Neural cell (in vitro differentiated cells): Measurements from ENCODE around the gene DNAJC12.

Experiments used
- EP300 ChIP-seq: fragments of 450-650 bp; conservative IDR thresholded peaks from 2 replicates; pipeline ENCODE4 v1.6.1; 2014; ENCODE audit warnings: antibody characterized with exemption, mild to moderate bottlenecking, moderate library complexity; ENCODE audit not compliant: poor library complexity, severe bottlenecking
- EZH2 ChIP-seq: fragments of 200-600, 300-800 bp; shearing (Covaris generic), sonication (generic); IDR thresholded peaks from 2 replicates; pipeline ENCODE4 v1.6.1; 2014; ENCODE audit warnings: antibody characterized with exemption, low read length, borderline replicate concordance, mild to moderate bottlenecking; ENCODE audit not compliant: insufficient read depth, poor library complexity, severe bottlenecking
- MXI1 ChIP-seq: fragments of 450-650 bp; conservative IDR thresholded peaks from 2 replicates; pipeline ENCODE4 v1.6.1; 2014; ENCODE audit warnings: antibody characterized with exemption, mild to moderate bottlenecking; ENCODE audit not compliant: poor library complexity, severe bottlenecking
- POLR2AphosphoS5 ChIP-seq: IDR thresholded peaks from 2 replicates; pipeline ENCODE4 v1.6.1; 2012
- RAD21 ChIP-seq: fragments of 450-650 bp; conservative IDR thresholded peaks from 2 replicates; pipeline ENCODE4 v1.6.1; 2014; ENCODE audit warnings: antibody characterized with exemption, mild to moderate bottlenecking, moderate library complexity
- SMC3 ChIP-seq: fragments of 450-650 bp; conservative IDR thresholded peaks from 2 replicates; pipeline ENCODE4 v1.6.1; 2014; ENCODE audit warnings: antibody characterized with exemption, mild to moderate bottlenecking, moderate library complexity; ENCODE audit not compliant: poor library complexity
- TAF1 ChIP-seq: IDR thresholded peaks from 2 replicates; pipeline ENCODE4 v1.6.1; 2012; ENCODE audit warnings: low read depth
- TF ChIP-seq, protein P1 (sequence below): fragments of 450-650 bp; IDR thresholded peaks from 2 replicates; pipeline ENCODE4 v1.5.1; 2014; ENCODE audit warnings: antibody characterized with exemption, mild to moderate bottlenecking, moderate library complexity; ENCODE audit not compliant: poor library complexity, severe bottlenecking
- TF ChIP-seq, protein P2 (sequence below): IDR thresholded peaks from 2 replicates; pipeline ENCODE4 v1.6.1; 2012; ENCODE audit warnings: borderline replicate concordance

DNA sequence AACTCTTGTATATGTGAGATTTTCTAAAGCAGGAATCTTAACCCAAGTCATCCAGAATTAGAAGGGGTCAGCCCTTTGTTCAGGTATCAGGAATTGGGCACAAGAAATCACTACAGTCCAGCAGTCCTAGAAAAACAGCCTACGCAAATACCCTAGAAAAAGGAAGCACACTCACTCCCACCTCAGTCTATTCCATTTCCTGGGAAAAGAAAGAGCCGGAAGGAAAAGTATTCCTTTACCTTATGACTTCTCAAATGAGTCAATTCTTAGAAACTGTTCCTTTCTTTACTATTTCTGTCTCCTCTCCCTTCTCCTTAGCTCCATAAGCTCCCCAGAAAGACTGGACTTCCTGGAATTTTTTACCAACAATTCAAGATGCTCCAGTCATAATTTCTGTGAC, 62.7 kb downstream of the DNAJC12 start:
- TF ChIP-seq SMC3 (no peak), MXI1 (no peak), EP300 (no peak), TAF1 (no peak), RAD21 (no peak), EZH2 (no peak), POLR2AphosphoS5 (no peak)
- TF ChIP-seq, protein P1, sequence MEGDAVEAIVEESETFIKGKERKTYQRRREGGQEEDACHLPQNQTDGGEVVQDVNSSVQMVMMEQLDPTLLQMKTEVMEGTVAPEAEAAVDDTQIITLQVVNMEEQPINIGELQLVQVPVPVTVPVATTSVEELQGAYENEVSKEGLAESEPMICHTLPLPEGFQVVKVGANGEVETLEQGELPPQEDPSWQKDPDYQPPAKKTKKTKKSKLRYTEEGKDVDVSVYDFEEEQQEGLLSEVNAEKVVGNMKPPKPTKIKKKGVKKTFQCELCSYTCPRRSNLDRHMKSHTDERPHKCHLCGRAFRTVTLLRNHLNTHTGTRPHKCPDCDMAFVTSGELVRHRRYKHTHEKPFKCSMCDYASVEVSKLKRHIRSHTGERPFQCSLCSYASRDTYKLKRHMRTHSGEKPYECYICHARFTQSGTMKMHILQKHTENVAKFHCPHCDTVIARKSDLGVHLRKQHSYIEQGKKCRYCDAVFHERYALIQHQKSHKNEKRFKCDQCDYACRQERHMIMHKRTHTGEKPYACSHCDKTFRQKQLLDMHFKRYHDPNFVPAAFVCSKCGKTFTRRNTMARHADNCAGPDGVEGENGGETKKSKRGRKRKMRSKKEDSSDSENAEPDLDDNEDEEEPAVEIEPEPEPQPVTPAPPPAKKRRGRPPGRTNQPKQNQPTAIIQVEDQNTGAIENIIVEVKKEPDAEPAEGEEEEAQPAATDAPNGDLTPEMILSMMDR = no peak
- TF ChIP-seq, protein P2, sequence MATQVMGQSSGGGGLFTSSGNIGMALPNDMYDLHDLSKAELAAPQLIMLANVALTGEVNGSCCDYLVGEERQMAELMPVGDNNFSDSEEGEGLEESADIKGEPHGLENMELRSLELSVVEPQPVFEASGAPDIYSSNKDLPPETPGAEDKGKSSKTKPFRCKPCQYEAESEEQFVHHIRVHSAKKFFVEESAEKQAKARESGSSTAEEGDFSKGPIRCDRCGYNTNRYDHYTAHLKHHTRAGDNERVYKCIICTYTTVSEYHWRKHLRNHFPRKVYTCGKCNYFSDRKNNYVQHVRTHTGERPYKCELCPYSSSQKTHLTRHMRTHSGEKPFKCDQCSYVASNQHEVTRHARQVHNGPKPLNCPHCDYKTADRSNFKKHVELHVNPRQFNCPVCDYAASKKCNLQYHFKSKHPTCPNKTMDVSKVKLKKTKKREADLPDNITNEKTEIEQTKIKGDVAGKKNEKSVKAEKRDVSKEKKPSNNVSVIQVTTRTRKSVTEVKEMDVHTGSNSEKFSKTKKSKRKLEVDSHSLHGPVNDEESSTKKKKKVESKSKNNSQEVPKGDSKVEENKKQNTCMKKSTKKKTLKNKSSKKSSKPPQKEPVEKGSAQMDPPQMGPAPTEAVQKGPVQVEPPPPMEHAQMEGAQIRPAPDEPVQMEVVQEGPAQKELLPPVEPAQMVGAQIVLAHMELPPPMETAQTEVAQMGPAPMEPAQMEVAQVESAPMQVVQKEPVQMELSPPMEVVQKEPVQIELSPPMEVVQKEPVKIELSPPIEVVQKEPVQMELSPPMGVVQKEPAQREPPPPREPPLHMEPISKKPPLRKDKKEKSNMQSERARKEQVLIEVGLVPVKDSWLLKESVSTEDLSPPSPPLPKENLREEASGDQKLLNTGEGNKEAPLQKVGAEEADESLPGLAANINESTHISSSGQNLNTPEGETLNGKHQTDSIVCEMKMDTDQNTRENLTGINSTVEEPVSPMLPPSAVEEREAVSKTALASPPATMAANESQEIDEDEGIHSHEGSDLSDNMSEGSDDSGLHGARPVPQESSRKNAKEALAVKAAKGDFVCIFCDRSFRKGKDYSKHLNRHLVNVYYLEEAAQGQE = no peak
